ENCODE measurements around the gene POM121L2.
"Not testable (repeated sequence)": the region's sequence is repeated elsewhere in the genome, so short reads cannot be mapped to it uniquely, and the experiment has no call there.

Gene POM121L2

DNA sequence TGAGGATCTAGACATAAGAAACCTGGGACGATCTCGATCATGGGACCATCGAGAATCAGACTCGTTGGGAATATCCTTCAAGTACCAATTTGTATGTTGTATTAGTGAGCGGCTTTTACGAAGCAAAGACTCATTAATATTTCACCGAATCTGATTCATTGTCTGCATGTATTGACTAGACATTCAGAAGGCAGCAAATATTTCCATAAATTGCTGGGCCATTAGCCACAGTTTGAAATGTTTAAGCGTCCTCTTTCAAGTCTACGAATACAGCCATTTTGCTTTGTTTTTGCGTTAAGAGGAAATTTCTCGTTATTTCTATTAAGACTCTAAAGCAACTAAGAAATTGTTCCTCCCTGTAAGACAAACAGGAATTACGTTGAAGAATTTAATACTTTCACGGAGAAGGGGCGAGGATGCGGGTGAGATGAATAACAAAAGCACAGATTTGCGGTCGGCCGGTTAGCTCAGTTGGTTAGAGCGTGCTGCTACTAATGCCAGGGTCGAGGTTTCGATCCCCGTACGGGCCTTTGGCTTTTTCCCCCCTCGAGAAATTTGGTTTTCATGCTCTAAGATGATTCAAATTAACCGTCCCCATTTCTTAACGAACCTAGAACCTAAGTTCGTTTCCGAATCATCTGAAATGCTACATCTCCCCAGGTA, 18.5 kb downstream of the POM121L2 start:
- peak; percentile 82 for DNase-seq (ENCODE audit: low read depth)

DNA sequence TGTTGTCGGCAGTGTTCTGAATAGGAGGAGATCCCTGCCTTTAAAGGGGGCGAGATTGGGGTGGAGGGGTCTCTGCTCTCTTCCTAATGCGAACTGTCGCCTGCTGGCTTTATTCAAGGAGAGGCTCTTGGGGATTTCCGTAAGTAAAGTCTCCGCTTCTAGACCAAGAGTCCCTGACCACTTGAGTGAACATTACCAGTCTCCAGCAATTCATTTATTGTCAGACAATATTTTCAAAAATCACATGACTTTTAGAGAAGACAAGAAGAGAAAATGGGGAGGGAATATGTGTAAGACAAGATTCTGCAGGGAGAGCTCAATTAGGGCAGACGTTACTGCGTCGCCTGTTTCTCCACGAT, 21.2 kb downstream of the POM121L2 start:
- no peak for DNase-seq (ENCODE audit: low read depth)

DNA sequence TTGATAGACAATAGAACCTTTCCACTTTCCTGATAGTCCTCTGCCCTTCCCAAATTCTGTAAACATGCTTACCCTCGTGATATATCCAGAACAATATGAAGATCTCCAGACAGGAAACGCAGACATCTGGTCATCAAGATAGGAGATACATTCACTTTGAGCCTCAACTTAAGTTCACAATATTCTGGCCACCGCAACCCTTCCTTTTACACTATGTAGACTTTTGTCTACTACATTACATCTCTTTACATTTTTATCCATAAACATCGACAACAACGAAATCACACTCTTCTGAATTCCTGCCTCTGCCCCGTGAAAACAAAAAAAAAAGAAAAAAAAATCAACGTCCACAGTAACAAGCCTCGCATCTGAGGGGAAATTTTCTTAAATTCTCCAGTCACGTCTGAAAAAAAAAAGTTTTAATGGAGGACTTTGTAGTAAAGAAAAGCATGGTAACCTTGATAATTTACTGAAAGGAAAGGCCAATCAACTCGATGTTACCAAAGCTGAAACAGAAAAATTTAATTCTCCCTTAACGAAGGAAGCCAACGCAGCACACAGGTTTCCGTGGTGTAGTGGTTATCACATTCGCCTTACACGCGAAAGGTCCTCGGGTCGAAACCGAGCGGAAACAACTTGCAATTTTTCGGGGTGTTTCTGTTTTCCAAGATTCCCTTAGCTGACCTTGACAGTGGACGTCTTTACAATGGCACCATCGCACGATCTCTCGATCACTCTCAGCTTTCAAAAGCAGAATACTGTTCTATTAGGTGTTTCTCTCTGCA, 21.8 kb downstream of the POM121L2 start:
- peak; percentile 87 for DNase-seq (ENCODE audit: low read depth)

DNA sequence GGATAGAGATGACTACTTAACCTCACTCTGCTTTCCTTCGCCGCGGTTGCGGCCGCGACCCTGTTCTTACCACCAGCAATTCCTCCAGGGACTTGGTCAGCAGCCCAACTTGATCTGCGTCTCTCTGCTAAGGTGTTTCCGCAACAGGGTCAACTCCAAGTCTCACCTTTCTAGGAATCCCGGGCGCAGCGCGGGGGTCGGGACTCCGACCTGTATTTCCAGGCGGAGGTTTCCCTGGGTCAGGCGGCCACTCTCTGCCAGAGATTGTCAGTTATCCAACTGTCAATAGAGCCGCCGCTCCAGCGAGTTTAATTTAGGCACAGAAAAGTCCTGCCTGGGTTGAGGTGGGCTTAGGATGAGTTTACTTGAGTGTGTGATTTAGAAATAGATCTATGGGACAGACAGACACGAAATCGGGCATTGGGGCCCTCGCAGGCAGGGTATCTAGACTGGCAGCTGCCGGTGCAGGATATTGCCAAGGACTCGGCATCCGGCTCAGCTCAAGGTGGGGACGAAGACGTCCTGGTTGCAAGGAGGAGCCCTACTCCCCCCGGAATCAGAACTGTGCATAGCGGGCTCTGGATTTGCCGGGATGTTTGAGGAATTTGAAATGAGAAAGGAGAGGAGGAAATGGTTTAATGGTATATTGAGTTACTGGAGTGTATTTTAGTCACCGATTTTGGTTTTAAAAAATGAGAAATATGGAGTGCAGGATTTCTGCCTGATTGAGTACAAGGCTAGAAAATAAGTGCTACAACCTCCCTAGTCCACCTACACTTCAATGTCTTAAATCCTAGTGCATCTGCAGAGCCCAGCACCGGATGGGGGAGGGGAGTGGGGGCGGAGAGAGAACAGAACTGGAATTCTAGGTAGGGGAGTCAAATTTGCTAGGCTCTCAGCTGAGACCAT, 23.7 kb downstream of the POM121L2 start:
- DNase-seq (ENCODE audit: low read depth): no peak

DNA sequence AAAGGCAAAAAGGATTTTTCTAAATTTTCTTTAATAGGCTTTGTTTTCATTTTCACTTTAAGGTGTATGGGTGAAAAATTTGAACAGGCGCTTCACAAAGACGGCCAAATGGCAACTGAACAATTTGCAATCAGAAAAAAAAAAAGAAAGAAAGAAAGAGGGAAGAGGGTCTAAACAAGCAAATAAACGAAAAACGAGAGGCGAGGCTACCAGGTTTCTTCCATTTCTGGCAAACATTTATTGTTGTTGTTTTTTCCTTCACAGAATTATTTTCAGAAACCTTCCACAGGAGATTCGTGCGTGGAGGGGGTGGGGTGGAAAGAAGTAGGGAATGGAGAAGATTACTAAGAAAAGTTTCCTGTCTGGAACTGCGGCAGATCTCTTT, 24.3 kb downstream of the POM121L2 start:
- DNase-seq (ENCODE audit: low read depth): no peak

DNA sequence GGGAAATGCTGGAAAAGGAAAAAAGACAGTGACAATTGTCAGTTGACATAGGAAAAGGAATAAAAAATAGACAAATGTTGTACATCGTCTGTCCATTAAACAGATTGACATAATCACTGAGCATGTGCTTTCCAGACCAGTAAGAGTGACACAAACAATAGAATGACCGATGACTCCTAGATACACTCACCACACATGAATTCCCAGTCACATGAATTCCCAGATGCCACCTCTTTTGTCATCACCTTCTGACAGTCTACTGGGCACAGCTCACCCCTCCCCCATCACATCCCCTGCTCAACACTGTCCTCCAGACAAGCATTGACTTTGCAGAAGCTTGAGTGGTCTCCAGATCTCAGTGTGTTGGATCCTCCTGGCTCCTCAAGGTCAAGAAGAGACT, 25.9 kb downstream of the POM121L2 start:
- no peak for DNase-seq (ENCODE audit: low read depth)

DNA sequence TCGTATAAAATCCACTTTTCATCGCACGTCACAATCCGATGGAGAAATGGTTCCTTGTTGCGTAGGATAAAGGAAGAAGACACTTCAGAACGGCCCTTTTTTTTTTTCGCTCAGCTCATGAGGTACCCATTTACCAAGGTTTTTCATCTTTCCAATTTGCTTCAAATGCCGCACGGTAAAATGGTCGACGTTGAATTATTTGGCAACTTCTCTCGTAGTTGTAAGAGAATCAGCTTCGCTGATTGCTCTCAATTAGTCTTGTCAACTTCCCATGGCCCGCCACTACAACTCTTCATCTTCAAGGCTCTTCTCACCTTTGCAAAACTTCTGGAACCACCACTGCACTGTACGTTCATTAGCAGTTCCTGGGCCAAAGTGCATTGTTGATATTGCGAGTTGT, 28.8 kb downstream of the POM121L2 start:
- DNase-seq (ENCODE audit: low read depth): no peak

DNA sequence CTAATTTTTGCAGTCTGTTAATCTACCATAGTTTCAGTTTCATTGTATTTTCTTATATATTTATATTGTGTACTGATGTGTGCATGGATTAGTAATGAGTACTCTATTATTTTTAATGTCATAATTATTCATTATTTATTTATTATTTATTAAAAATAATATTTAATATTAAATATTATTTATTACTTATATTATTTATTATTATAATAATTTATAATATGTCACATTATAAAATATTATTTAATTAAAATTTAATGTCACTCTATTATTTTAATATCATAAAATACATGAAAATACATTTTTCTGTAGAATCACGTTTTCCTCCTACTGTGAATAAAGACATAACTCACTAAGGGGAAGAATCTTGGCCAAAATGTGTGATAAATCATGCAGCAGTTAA, 30.5 kb downstream of the POM121L2 start:
- DNase-seq (ENCODE audit: low read depth): no peak

DNA sequence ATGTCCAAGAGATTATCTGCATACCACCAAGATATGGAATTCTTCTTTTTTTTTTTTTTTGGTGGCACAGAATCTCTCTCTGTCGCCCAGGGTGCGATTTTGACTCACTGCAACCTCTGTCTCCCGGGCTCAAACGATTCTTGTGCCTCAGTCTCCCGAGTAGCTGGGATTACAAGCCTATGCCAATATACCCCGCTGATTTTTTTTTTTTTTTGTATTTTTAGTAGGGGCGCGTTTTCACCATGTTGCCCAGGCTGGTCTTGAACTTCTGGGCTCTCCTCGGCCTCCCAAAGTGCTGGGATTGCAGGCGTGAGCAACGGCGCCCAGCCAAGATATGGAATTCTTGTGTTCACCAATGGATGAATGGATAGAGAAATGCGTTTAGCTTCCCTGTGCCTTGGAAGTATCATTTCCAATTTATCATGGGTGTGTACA, 31.0 kb downstream of the POM121L2 start:
- DNase-seq (ENCODE audit: low read depth): no peak

DNA sequence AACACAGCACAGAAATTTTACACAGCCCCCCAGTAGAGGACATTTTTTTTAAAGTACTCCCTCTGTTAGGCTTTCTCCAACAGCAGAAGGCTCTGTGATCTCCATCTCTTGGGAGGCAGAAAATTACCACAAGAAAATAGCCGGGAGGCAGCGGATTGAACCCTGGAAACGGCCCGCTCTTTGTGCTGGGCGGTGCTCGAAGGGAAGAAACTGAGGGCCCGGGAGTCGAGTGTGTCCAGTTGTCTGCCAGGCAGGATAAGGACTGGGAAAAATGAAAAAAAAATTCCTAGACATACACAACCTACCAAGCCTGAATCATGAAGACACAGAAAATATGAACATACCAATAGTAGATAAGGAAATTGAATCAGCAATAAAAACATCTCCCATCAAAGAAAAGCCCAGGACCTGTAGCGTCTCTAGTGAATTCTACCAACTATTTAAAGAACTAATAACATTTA, 31.5 kb downstream of the POM121L2 start:
- DNase-seq (ENCODE audit: low read depth): peak; percentile 29

DNA sequence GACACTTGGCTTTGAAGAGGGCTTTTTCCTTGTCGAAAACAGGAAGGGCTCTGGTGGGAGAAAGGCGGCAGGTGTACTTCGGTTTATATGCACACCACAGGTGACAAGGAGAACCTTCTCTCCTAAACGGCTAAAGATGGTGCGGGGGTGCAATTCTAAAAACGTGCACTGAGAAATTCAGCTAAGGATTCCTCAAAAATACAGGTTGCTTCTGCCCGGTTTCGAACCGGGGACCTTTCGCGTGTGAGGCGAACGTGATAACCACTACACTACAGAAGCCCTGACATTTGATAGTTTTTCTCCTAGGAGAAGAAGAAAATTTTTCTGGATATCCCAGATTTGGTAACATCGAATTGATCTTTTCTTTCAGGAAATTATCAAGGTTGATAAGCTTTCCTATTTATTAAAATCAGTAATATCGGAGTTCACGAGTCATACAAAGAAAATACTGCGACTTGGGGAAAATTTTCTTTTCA, 32.0 kb downstream of the POM121L2 start:
- peak; percentile 59 for DNase-seq (ENCODE audit: low read depth)

DNA sequence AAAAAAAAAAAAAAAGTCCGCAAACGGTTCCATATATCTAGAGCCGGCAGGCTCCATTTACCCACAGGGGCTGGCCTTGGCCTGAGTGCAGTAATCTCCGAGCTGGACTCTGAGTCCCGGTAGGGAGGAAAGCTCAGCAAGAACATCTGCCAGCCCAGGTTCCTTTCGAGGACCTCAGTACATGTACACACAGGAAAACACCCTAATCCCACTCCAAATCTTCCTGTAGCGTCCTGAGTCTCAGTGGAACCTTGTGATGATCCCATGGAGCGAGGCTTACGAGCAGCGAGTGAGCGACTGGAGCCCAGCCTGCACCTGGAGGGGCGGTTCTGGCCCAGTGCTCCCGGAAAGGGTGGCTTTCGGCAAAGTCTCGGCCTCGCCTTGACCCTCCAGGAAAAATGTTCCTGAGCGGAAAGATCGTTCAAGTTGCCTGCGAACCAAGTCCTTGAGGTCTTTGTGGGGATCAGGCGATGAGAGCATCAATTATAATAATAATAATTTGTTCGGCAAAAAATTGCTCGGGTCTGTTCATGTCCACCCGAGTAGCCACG, 32.5 kb downstream of the POM121L2 start:
- no peak for DNase-seq (ENCODE audit: low read depth)

DNA sequence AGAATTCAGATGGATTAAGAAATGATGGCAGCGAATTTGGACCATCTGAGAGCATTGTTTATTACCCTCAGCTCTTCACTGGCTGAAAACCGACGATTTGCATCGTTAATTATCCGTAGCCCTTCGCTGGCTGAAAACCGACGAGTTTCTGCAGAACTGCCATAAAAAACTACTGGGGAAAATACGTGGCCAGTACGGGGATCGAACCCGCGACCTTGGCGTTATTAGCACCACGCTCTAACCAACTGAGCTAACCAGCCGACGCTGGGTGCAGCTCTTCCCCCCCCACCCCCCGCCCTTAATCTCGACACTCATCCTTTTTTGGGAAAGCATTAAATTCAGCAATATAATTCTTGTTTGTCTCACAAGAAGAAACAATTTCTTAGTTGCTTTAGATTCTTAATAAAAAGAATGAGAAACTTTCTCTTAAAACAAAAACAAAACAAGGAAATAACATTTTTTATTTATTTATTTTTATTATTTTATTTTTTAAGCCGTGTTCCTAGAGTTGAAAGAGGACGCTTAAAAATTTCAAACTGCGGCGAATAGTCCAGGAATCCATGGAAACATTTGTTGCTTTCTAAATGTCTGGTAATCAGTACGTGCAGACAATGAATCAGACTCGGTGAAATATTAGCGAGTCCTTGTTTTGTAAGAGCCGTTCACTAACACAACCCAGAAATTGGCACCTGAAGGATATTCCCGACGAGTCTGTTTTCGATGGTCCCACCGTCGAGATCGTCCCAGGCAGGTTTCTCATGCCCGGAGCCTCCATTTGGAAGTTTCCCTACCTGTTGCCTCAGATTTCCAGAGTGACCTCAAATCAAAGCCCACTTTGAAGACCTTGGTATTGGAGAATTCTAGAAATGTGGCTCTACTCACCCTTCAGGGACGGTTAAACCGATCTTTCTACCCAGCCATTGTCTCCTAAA, 36.8 kb downstream of the POM121L2 start:
- DNase-seq (ENCODE audit: low read depth): peak; percentile 38

DNA sequence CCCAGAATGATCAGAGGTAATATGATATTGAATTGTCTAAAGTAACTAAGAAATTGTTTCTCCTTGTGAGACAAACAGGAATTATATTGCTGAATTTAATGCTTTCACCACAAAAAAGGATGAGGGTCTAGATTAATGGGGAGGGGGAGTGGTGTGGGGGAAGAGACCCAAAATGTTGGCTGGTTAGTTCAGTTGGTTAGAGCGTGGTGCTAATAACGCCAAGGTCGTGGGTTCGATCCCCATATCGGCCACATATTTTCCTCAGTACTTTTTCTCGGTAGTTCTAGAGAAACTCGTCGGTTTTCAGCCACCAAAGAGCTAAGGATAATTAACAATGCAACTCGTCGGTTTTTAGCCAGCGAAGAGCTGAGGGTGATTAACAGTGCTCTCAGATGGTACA, 38.3 kb downstream of the POM121L2 start:
- DNase-seq (ENCODE audit: low read depth): no peak

DNA sequence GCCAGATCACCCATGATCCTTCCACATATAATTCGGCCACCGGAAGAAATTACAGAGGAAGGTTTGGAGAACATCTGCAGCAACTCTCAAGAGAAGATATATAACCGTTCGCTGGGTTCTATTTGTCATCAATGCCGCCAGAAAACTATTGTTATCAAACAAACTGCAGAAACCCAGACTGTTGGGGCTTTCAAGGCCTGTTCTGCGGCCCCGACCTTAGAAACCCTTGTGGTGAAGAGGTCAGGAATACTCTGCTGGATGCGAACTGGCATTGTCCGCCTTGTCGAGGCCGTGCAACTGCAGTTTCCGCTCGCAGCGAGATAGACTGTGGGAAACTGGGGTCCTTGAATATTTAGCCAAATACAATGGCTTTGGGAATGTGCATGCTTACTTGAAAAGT, 43.3 kb downstream of the POM121L2 start:
- DNase-seq (ENCODE audit: low read depth): no peak

DNA sequence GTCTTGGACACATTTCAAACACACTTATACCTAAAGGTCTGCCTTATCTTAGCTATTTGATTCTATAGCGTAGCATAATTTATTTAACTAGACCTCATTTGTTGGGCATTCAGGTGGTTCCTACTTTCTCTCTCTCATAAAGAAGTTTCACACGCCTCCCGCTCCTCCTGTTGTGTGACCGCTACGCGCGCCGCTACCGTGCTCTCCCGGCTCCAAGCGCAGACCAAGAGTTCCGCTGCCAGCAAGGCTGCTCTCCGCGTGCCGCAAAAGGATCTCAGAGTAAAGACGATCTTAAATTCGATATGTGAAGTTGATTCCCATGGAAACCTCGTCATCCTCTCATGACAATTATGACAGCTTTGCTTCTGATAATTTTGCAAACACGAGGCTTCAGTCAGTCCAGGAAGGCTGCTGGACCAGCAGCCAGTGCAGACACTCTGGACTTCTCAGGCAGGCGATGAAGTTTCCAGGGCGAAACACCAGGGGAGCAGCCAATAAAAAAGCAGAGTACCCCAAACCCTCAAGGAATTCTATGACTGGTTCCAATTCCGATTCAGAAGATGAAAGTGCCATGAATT, 44.1 kb downstream of the POM121L2 start:
- DNase-seq (ENCODE audit: low read depth): no peak

DNA sequence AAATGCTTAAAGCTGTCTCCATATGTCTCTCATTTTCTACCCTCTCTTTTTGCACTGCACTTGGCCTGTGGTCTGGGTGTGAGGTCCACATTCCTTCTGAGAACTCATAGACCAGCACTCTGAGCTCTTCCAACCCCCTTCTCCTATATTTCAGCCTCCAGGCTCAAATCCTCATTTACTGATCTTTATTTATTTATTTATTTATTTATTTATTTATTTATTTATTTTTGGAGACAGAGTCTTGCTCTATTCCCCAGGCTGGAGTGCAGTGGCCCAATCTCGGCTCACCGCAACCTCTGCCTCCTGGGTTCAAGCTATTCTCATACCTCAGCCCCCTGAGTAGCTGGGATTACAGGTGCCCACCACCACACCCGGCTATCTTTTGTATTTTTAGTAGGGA, 45.1 kb downstream of the POM121L2 start:
- not testable (repeated sequence) for DNase-seq (ENCODE audit: low read depth)

DNA sequence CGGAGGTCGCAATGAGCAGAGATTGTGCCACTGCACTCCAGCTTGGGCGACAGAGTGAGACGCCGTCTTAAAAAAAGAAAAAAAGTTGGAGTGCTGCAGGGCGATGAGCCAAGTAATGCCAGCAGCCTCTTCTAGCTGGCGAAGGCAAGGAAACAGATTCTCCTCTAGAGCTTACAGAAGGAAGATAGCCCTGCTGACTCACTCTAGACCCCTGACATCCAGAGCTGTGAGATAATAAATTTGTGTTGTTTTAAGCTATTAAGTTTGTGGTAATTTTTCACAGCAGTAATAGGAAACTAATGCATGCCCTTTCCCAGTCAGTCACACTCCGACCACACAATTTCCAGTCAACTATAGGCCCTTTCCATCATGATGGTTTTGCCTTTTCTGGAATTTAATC, 48.2 kb downstream of the POM121L2 start:
- DNase-seq (ENCODE audit: low read depth): no peak

DNA sequence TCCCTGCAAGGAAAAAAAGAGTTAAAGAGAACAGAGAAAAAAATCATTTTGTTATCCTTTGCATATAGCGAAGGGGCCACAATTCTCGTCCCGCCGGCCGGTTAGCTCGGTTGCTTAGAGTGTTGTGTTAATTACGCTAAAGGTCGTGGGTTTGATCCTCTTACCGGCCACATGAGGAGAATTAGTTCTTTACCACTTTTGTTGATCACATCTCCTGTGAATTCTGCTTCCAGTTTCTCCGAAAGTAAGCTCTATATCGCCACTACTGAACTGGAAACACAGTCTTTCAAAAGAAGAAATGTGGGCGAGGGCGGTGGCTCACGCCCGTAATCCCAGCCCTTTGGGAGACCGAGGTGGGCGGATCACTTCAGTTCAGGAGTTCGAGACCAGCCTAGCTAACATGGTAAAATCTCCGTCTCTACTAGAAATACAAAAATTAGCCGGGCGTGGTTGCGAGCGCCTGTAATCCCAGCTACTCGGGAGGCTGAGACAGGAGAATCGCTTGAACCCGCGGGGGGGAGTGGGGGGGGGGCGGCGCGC, 51.2 kb downstream of the POM121L2 start:
- DNase-seq (ENCODE audit: low read depth): peak; percentile 24

DNA sequence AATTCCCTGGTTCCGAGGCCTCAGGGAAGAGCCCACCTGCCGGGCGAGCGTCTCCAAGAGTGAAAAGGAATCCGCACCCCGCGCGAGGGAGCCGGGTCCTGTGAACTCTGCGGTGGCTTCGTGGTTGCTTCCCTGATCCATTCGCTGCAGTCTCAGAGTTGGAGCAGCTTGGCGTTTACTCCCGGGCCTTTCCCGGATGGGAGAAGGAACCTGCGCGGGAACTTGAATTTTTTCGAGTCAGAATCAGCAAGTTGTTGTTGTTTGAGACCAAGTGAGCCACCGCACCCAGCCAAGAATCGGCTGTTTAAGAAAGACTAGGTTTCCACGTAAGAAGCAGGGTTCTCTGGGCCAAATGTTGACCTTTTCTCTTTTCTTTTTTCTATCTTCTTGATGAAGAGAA, 51.7 kb downstream of the POM121L2 start:
- peak; percentile 36 for DNase-seq (ENCODE audit: low read depth)

Data from iris pigment epithelial cell (primary cell).